Measurements from ENCODE around the gene NHEJ1. TPM values are rescaled to one million over a fixed set of nuclear protein-coding genes. Genes with fewer than 3 reads are reported as not detected.
A peak's percentile ranks its signal among the peaks of the same experiment; 100 is the strongest.

The NHEJ1 gene
- total and polyA plus RNA-seq, 2 of the 13 experiments (the other 11 are each of a cell fraction or from before 2014, with no cell fraction given) = 30.0 to 30.7 TPM

- TF ChIP-seq, protein P1, sequence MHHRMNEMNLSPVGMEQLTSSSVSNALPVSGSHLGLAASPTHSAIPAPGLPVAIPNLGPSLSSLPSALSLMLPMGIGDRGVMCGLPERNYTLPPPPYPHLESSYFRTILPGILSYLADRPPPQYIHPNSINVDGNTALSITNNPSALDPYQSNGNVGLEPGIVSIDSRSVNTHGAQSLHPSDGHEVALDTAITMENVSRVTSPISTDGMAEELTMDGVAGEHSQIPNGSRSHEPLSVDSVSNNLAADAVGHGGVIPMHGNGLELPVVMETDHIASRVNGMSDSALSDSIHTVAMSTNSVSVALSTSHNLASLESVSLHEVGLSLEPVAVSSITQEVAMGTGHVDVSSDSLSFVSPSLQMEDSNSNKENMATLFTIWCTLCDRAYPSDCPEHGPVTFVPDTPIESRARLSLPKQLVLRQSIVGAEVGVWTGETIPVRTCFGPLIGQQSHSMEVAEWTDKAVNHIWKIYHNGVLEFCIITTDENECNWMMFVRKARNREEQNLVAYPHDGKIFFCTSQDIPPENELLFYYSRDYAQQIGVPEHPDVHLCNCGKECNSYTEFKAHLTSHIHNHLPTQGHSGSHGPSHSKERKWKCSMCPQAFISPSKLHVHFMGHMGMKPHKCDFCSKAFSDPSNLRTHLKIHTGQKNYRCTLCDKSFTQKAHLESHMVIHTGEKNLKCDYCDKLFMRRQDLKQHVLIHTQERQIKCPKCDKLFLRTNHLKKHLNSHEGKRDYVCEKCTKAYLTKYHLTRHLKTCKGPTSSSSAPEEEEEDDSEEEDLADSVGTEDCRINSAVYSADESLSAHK (CRISPR knock-in tag; IDR thresholded peaks at IDR 0.05; ENCODE audit: borderline replicate concordance) = no peak
- TF ChIP-seq YEATS4 (CRISPR knock-in tag; IDR thresholded peaks at IDR 0.05; ENCODE audit: borderline replicate concordance) = no peak
- no peak for TF ChIP-seq TOE1 (CRISPR knock-in tag; IDR thresholded peaks at IDR 0.05)
- TF ChIP-seq ZSCAN21 (CRISPR knock-in tag; IDR thresholded peaks at IDR 0.05; ENCODE audit: borderline replicate concordance) = no peak
- TF ChIP-seq RARG (CRISPR knock-in tag; IDR thresholded peaks at IDR 0.05; ENCODE audit: low read depth) = no peak
- TF ChIP-seq, protein P2, sequence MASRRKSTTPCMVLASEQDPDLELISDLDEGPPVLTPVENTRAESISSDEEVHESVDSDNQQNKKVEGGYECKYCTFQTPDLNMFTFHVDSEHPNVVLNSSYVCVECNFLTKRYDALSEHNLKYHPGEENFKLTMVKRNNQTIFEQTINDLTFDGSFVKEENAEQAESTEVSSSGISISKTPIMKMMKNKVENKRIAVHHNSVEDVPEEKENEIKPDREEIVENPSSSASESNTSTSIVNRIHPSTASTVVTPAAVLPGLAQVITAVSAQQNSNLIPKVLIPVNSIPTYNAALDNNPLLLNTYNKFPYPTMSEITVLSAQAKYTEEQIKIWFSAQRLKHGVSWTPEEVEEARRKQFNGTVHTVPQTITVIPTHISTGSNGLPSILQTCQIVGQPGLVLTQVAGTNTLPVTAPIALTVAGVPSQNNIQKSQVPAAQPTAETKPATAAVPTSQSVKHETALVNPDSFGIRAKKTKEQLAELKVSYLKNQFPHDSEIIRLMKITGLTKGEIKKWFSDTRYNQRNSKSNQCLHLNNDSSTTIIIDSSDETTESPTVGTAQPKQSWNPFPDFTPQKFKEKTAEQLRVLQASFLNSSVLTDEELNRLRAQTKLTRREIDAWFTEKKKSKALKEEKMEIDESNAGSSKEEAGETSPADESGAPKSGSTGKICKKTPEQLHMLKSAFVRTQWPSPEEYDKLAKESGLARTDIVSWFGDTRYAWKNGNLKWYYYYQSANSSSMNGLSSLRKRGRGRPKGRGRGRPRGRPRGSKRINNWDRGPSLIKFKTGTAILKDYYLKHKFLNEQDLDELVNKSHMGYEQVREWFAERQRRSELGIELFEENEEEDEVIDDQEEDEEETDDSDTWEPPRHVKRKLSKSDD (CRISPR knock-in tag; IDR thresholded peaks at IDR 0.05; ENCODE audit: low read depth) = no peak
- peak; percentile 32; the same call in 1 of the 2 replicates for TF ChIP-seq KAT8 (CRISPR knock-in tag; IDR thresholded peaks at IDR 0.05)
- TF ChIP-seq ZBTB7A (CRISPR knock-in tag; IDR thresholded peaks at IDR 0.05) = no peak
- no peak for TF ChIP-seq ZBTB10 (CRISPR knock-in tag; IDR thresholded peaks at IDR 0.05; ENCODE audit: borderline replicate concordance)
- TF ChIP-seq ZNF598 (CRISPR knock-in tag; IDR thresholded peaks at IDR 0.05; ENCODE audit: borderline replicate concordance) = no peak
- TF ChIP-seq GLI4 (CRISPR knock-in tag; IDR thresholded peaks at IDR 0.05; ENCODE audit: borderline replicate concordance) = no peak
- peak; percentile 68; the same call in 1 of the 2 replicates for TF ChIP-seq ZMYM3 (CRISPR knock-in tag; IDR thresholded peaks at IDR 0.05)
- TF ChIP-seq PAWR (CRISPR knock-in tag; IDR thresholded peaks at IDR 0.05; ENCODE audit: borderline replicate concordance) = no peak
- no peak for TF ChIP-seq ZNF768 (CRISPR knock-in tag; IDR thresholded peaks at IDR 0.05)
- peak; percentile 47; the same call in 1 of the 2 replicates for TF ChIP-seq RXRB (CRISPR knock-in tag; IDR thresholded peaks at IDR 0.05; ENCODE audit: borderline replicate concordance)
- TF ChIP-seq ZNF564 (CRISPR knock-in tag; IDR thresholded peaks at IDR 0.05) = no peak
- no peak for TF ChIP-seq ZNF709 (CRISPR knock-in tag; IDR thresholded peaks at IDR 0.05)
- peak; percentile 89; the same call in 1 of the 2 replicates for TF ChIP-seq RELA (CRISPR knock-in tag; IDR thresholded peaks at IDR 0.05)
- peak; percentile 36; the same call in 1 of the 2 replicates for TF ChIP-seq ZNF556 (CRISPR knock-in tag; IDR thresholded peaks at IDR 0.05; ENCODE audit: borderline replicate concordance)
- TF ChIP-seq GATA4 (IDR thresholded peaks at IDR 0.05; ENCODE audit: borderline replicate concordance, low read depth) = no peak
- TF ChIP-seq CC2D1A (CRISPR knock-in tag; IDR thresholded peaks at IDR 0.05) = no peak
- TF ChIP-seq ZNF546 (CRISPR knock-in tag; conservative IDR thresholded peaks at IDR 0.05) = no peak
- TF ChIP-seq DBP (CRISPR knock-in tag; IDR thresholded peaks at IDR 0.05; ENCODE audit: not compliant biosample characterization) = no peak
Measured at GRCh38 chr2:219126555-219126954, 34.1 kb downstream of the NHEJ1 start (continued).

All from HepG2 (cell line).